Lower lobe of right lung (tissue), 2 donors: ENCODE results near the gene TMEM255A. TPM values are rescaled to one million over a fixed set of nuclear protein-coding genes. Genes with fewer than 3 reads are reported as not detected.

Experiments
- ATAC-seq, 2 donors: fragments of 200-7000 bp; cut with Tn5 transposase; one replicate each; pipeline ENCODE4 v1.9.1; 2020 to 2022; ENCODE audit warnings: mild to moderate bottlenecking in 2 of 2, moderate library complexity in 2 of 2
- DNase-seq: peaks from one replicate; pipeline ENCODE4 v3.0.0-alpha.2; 2020
- H3K27ac ChIP-seq: fragments of 200-600 bp; one replicate; pipeline ENCODE4 v1.8.0; 2022
- H3K27me3 ChIP-seq: fragments of 200-600 bp; one replicate; pipeline ENCODE4 v1.8.0; 2022; ENCODE audit warnings: low read depth
- H3K36me3 ChIP-seq: fragments of 200-600 bp; one replicate; pipeline ENCODE4 v1.8.0; 2022; ENCODE audit warnings: mild to moderate bottlenecking
- H3K4me1 ChIP-seq: fragments of 200-600 bp; one replicate; pipeline ENCODE4 v1.8.0; 2022
- H3K4me3 ChIP-seq: fragments of 200-600 bp; one replicate; pipeline ENCODE4 v1.8.0; 2022; ENCODE audit warnings: mild to moderate bottlenecking
- H3K9me3 ChIP-seq: fragments of 200-600 bp; one replicate; pipeline ENCODE4 v1.8.0; 2022
- CTCF ChIP-seq: fragments of 200-600 bp; IDR thresholded peaks from one replicate; pipeline ENCODE4 v1.8.0; 2022; ENCODE audit warnings: antibody characterized with exemption, mild to moderate bottlenecking
- intact Hi-C: fragments of 100-400 bp; cut with DNase I; formaldehyde crosslinking; loops from one replicate; pipeline ENCODE4 v1.11.0; 2022
- total RNA-seq: library from RNA; stranded (reverse); fragmentation: NEBNext Ultra II Directional; extraction: Animal tissue kit (Norgen Biotek cat#: 25700); gene quantifications from one replicate; pipeline ENCODE4 v1.2.1, GENCODE V29; 2021
- donor health status: DM: no; HTN: yes; CAD: no; lungs with severe emphysema.

TMEM255A gene
- total RNA-seq, 1 donor from 2014 or later: 2.7 TPM

GRCh38 chrX:120244735-120245498, 66.3 kb downstream of the TMEM255A start:
- Histone ChIP-seq H3K36me3 (peaks cover 1% of the 10 kb centered on the region), H3K4me3 (peak overlapping the region; percentile 67), H3K4me1 (peaks cover 9% of the 10 kb centered on the region), H3K27ac (peak overlapping the region; percentile 91), H3K27me3 (no peaks in the 10 kb centered on the region), H3K9me3 (no peaks in the 10 kb centered on the region)
- ATAC-seq: peak; percentile 89 to 97
- TF ChIP-seq CTCF: no peak
- DNase-seq: peak; percentile 75
- intact Hi-C loops: no loop called here

DNA sequence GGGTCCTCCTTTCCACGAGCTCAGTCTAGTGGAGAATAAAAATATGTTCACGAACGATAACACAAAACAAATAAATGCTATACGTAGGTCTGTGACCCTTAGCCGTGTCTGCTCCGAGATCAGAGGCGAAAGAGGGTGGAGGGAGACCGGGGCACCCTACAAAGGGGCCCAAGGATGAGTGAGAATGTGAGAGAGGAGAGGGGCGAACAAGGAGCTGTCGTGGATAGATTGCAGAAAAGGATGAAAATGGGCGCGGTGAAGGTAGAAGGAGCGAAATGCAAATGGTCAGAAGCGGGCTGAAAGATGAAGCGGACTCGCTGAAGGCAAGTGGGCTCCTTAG, 66.9 kb downstream of the TMEM255A start:
- no peak for ATAC-seq
- no peak for TF ChIP-seq CTCF

DNA sequence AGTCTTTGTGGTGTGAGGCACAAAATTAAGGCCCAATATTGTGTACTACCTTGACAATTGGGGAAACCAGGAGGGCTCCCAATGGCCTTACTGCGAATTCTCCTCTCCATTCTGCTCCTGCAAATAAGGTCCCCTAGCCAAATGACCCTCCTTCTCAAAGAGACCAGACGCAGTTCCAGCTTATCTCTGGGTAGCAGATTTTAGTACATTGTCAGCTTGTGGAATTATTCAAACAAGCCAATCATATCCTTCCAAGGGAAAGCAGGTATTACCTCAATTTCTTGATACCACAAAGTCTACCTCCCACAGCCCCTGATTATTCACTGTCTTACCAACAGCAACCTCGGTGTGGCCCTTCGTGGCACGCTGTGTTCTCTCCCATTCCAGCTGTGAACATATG, 68.4 kb downstream of the TMEM255A start:
- TF ChIP-seq CTCF: no peak
- H3K9me3 ChIP-seq: no peaks in the 10 kb centered on the region
- intact Hi-C loops: no loop called here
- H3K36me3 ChIP-seq: peaks cover 12% of the 10 kb centered on the region
- no peak overlapping the region for H3K4me3 ChIP-seq
- H3K4me1 ChIP-seq: peaks cover 9% of the 10 kb centered on the region
- ATAC-seq (no peak), DNase-seq (no peak)
- H3K27me3 ChIP-seq: no peaks in the 10 kb centered on the region
- no peak overlapping the region for H3K27ac ChIP-seq

More for the DNA sequence above, 66.9 kb downstream of the TMEM255A start:
- Histone ChIP-seq H3K27ac (peak overlapping the region; percentile 91), H3K27me3 (no peaks in the 10 kb centered on the region), H3K4me1 (peaks cover 9% of the 10 kb centered on the region), H3K36me3 (peaks cover 7% of the 10 kb centered on the region), H3K9me3 (no peaks in the 10 kb centered on the region), H3K4me3 (peak overlapping the region; percentile 67)
- intact Hi-C loops: no loop called here
- no peak for DNase-seq

DNA sequence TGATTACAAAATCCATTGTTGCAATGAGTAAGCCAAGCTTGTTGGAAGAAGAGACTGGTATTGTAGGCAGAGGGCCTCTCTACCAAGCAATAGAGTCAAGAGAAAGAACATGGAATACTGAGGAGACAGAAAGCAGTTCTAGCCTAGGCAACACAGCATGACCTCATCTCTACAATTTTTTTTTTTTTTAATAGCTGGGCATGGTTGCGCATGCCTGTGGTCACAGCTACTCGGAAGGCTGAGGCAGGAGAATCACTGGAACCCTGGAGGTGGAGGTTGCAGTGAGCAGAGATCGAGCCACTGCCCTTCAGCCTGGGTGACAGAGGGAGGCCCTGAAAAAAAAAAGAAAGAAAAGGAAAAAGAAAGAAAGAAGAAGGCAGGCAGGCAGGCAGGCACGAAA, 72.3 kb downstream of the TMEM255A start:
- no peak overlapping the region for H3K27ac ChIP-seq
- TF ChIP-seq CTCF: no peak
- ATAC-seq: no peak
- H3K27me3 ChIP-seq: no peaks in the 10 kb centered on the region
- no peak for DNase-seq
- H3K36me3 ChIP-seq: peaks cover 12% of the 10 kb centered on the region
- H3K4me3 ChIP-seq: no peak overlapping the region
- no peaks in the 10 kb centered on the region for H3K9me3 ChIP-seq
- peaks cover 7% of the 10 kb centered on the region for H3K4me1 ChIP-seq
- intact Hi-C loops: no loop called here

DNA sequence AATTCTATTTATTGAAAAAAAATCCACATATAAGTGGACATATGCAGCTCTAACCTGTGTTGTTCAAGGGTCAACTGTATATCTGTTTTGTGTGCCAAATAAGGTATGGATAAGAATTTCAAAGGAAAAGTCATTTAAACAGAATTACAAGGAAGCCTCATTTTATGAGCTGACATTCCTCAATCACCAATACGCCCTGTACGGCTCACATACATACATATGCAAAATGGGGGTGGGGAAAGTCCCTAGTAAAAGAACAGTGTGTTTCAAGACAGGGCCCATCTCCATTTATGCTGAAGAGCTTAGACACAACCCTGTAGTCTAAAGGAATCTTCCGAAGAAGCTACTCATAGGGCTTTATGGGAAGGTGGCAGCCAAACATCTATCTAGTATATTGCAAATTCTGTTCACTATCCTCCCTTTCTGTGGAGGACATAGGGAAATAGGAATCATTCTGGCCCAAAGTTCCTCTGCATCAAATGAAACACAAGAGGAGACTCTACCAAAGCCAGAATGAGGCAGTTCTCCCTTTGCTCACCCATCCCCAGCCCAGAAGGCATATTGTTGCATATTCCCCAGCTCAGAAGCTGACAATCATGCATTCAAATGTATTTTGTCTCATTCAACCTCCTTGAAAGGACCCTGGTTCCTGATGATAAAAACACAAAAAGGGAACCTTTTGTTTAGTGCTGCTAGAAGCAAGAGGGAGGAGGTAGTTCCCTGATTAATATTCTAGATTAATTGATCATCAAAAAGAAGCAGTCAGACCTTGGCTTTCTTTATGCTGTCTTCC, 74.4 kb downstream of the TMEM255A start:
- H3K27me3 ChIP-seq: no peaks in the 10 kb centered on the region
- ATAC-seq (no peak), DNase-seq (no peak)
- peaks cover 12% of the 10 kb centered on the region for H3K36me3 ChIP-seq
- intact Hi-C loops: no loop called here
- no peak overlapping the region for H3K4me3 ChIP-seq
- H3K27ac ChIP-seq: no peak overlapping the region
- no peaks in the 10 kb centered on the region for H3K9me3 ChIP-seq
- H3K4me1 ChIP-seq: no peaks in the 10 kb centered on the region
- no peak for TF ChIP-seq CTCF
